C4-2B (cell line): ENCODE data around the gene PTPRN2.

ENCODE experiments used
- CTCF ChIP-seq: fragments of 450-650 bp; conservative IDR thresholded peaks from 2 replicates; pipeline ENCODE4 v1.5.1; 2017; ENCODE audit warnings: mild to moderate bottlenecking
- ZFX ChIP-seq: fragments of 450-650 bp; IDR thresholded peaks from 2 replicates; pipeline ENCODE4 v1.6.1; 2017

GRCh38 chr7:158255558-158255957 is 332.1 kb downstream of the PTPRN2 start:
- TF ChIP-seq CTCF: no peak
- TF ChIP-seq ZFX: no peak
